K562 (cell line): Measurements from ENCODE around the gene GDF11. TPM values are rescaled to one million over a fixed set of nuclear protein-coding genes. Genes with fewer than 3 reads are reported as not detected.

Experiments used
- ATF6 ChIP-seq: sonication (generic); formaldehyde crosslinking; IDR thresholded peaks from 2 replicates; pipeline ENCODE4 v1.4.0; 2020; ENCODE audit warnings: mild to moderate bottlenecking, missing genetic modification reagents
- GABPB1 ChIP-seq: sonication (generic); formaldehyde crosslinking; IDR thresholded peaks from 2 replicates; pipeline ENCODE4 v1.8.0; 2022; ENCODE audit warnings: mild to moderate bottlenecking, missing genetic modification reagents
- GATAD2A ChIP-seq: fragments of 450-650 bp; IDR thresholded peaks from 2 replicates; pipeline ENCODE4 v1.6.1; 2017
- ILF3 ChIP-seq: fragments of 450-650 bp; IDR thresholded peaks from 2 replicates; pipeline ENCODE4 v1.6.1; 2018; ENCODE audit warnings: antibody characterized with exemption, mild to moderate bottlenecking, moderate library complexity, borderline replicate concordance
- MIER1 ChIP-seq: fragments of 450-650 bp; IDR thresholded peaks from 2 replicates; pipeline ENCODE4 v1.6.1; 2016; ENCODE audit warnings: antibody characterized with exemption, mild to moderate bottlenecking, low read depth
- MNT ChIP-seq, 2 experiments: fragments of 450-650 bp; conservative IDR thresholded peaks; 2 replicates each; pipeline ENCODE4 v1.6.1; 2017; ENCODE audit warnings: mild to moderate bottlenecking in 2 of 2, moderate library complexity in 2 of 2
- NFE2L1 ChIP-seq: fragments of 450-650 bp; IDR thresholded peaks from 2 replicates; pipeline ENCODE4 v1.6.1; 2016; ENCODE audit warnings: missing genetic modification characterization, low read depth, mild to moderate bottlenecking, missing compliant biosample characterization, moderate library complexity, borderline replicate concordance
- NR4A1 ChIP-seq, 2 experiments: fragments of 250-450 bp in 1 of 2; fragments of 450-650 bp in 1 of 2; sonication (Bioruptor Pico) in 1 of 2; IDR thresholded peaks; 2 replicates each; pipeline versions ENCODE4 v1.4.0 to v1.6.1; 2016 to 2020; ENCODE audit warnings: mild to moderate bottlenecking in 2 of 2, missing compliant biosample characterization in 1 of 2, missing genetic modification characterization in 1 of 2, moderate library complexity in 1 of 2
- PKNOX1 ChIP-seq: fragments of 450-650 bp; IDR thresholded peaks from 2 replicates; pipeline ENCODE4 v1.6.1; 2016
- POLR2H ChIP-seq: IDR thresholded peaks from 2 replicates; pipeline ENCODE4 v1.6.1; 2016; ENCODE audit warnings: missing genetic modification characterization, low read depth, mild to moderate bottlenecking, control low read depth, missing compliant biosample characterization, moderate library complexity
- POU5F1 ChIP-seq: fragments of 150-350 bp; IDR thresholded peaks from 2 replicates; pipeline ENCODE4 v1.6.1; 2014; ENCODE audit warnings: borderline replicate concordance, low read length, low read depth, mild to moderate bottlenecking; ENCODE audit not compliant: partially characterized antibody
- SREBF1 ChIP-seq: fragments of 150-350 bp; IDR thresholded peaks from 2 replicates; pipeline ENCODE4 v1.6.1; 2014; ENCODE audit warnings: antibody characterized with exemption, low read depth, low read length, borderline replicate concordance
- USF2 ChIP-seq: sonication (generic); formaldehyde crosslinking; IDR thresholded peaks from 2 replicates; pipeline ENCODE4 v1.5.0; 2020; ENCODE audit warnings: missing genetic modification reagents
- ZBED1 ChIP-seq: IDR thresholded peaks from 2 replicates; pipeline ENCODE4 v1.6.1; 2014
- ZBTB43 ChIP-seq: sonication (generic); formaldehyde crosslinking; IDR thresholded peaks from 2 replicates; pipeline ENCODE4 v1.8.0; 2023; ENCODE audit warnings: mild to moderate bottlenecking, missing genetic modification reagents
- ZNF124 ChIP-seq: sonication (generic); formaldehyde crosslinking; IDR thresholded peaks from 2 replicates; pipeline ENCODE4 v1.8.1; 2022; ENCODE audit warnings: missing genetic modification reagents
- ZNF766 ChIP-seq: fragments of 200-800 bp; sonication (Bioruptor generic); conservative IDR thresholded peaks from 2 replicates; pipeline ENCODE4 v1.6.1; 2016; ENCODE audit warnings: missing genetic modification characterization, missing compliant biosample characterization
- polyA plus RNA-seq, 8 experiments: library from polyadenylated mRNA; depleted of rRNA in 4 of 8; stranded (reverse) in 5 of 8; unstranded in 3 of 8; fragments of >200 nt; fragmentation: Nextera tagmentation in 2 of 8; fragmentation: Illumina TruSeq in 1 of 8; extraction: Ambion mirVana in 2 of 8; extraction: Trizol in 1 of 8; gene quantifications; 2 replicates each; pipeline versions ENCODE4 v1.2.1 to v1.2.3, GENCODE V29; 2011 to 2014; ENCODE audit warnings: inconsistent platforms in 1 of 8, missing spikeins in 1 of 8
- total RNA-seq, 7 experiments: library from RNA; depleted of rRNA in 6 of 7; stranded (reverse); fragments of >200 nt in 6 of 7; fragmentation: Illumina TruSeq in 2 of 7; extraction: Trizol in 2 of 7; gene quantifications; 2 replicates each; pipeline versions ENCODE4 v1.2.1 to v1.2.3, GENCODE V29; 2011 to 2021; ENCODE audit warnings: low replicate concordance in 1 of 7
- TF ChIP-seq, protein P1 (sequence below): fragments of 450-650 bp; formaldehyde crosslinking; IDR thresholded peaks from 2 replicates; pipeline ENCODE4 v1.4.0; 2022; ENCODE audit warnings: missing genetic modification characterization

Gene GDF11
- total and polyA plus RNA-seq, 9 of the 15 experiments (the other 6 are each of a cell fraction or from before 2014, with no cell fraction given): 1.4 to 15.7 (median 4.8) TPM

- peak; percentile 91 for TF ChIP-seq USF2
- no peak for TF ChIP-seq ZNF124 (CRISPR knock-in tag)
- TF ChIP-seq POU5F1: no peak
- TF ChIP-seq SREBF1: no peak
- TF ChIP-seq MIER1: no peak
- no peak for TF ChIP-seq POLR2H (tag)
- TF ChIP-seq NFE2L1: no peak
- no peak; the same call in 1 of the 2 replicates for TF ChIP-seq ILF3
- peak; percentile 72; the same call in 1 of the 2 replicates for TF ChIP-seq GATAD2A
- TF ChIP-seq ZNF766 (CRISPR knock-in tag): no peak
- TF ChIP-seq ATF6 (CRISPR knock-in tag): no peak
- TF ChIP-seq ZBED1: no peak
- peak; percentile 99 to 100 for TF ChIP-seq MNT (conservative IDR thresholded peaks at IDR 0.05)
- 0 out of 2 replicates have a peak, but pooled peaks have one; percentile 13 for TF ChIP-seq NR4A1 (CRISPR knock-in tag; IDR thresholded peaks at IDR 0.05)
- no peak for TF ChIP-seq NR4A1 (tag; IDR thresholded peaks at IDR 0.05)
- TF ChIP-seq, protein P1, sequence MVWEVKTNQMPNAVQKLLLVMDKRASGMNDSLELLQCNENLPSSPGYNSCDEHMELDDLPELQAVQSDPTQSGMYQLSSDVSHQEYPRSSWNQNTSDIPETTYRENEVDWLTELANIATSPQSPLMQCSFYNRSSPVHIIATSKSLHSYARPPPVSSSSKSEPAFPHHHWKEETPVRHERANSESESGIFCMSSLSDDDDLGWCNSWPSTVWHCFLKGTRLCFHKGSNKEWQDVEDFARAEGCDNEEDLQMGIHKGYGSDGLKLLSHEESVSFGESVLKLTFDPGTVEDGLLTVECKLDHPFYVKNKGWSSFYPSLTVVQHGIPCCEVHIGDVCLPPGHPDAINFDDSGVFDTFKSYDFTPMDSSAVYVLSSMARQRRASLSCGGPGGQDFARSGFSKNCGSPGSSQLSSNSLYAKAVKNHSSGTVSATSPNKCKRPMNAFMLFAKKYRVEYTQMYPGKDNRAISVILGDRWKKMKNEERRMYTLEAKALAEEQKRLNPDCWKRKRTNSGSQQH (CRISPR knock-in tag): no peak
- TF ChIP-seq GABPB1 (CRISPR knock-in tag): peak; percentile 61; the same call in 1 of the 2 replicates
- TF ChIP-seq PKNOX1: peak; percentile 98
- TF ChIP-seq ZBTB43 (CRISPR knock-in tag): no peak
Observed at GRCh38 chr12:55728939-55729818, 13.7 kb upstream of the GDF11 start, which contains the start of gene CD63 (continued).
